Skeletal muscle cell (primary cell): ENCODE data around the gene HDAC6.
A peak's percentile ranks its signal among the peaks of the same experiment; 100 is the strongest.

Source experiments
- DNase-seq: peaks from one replicate; pipeline ENCODE4 v3.0.0-alpha.2; 2010; ENCODE audit warnings: low read depth
- H3K4me3 ChIP-seq: 2 replicates; pipeline ENCODE4 v1.5.1; 2011; ENCODE audit warnings: low read depth, mild to moderate bottlenecking, control low read depth, low read length, moderate library complexity

Gene HDAC6

GRCh38 chrX:48801280-48802088 is at the start of gene HDAC6:
Gene HDAC6 (plus strand): TSS chrX:48802067. CDS start chrX:48802693, 626 bp downstream.
- H3K4me3 ChIP-seq = peak within 1 kb of the TSS; percentile 68
- peak; percentile 97 for DNase-seq

DNA sequence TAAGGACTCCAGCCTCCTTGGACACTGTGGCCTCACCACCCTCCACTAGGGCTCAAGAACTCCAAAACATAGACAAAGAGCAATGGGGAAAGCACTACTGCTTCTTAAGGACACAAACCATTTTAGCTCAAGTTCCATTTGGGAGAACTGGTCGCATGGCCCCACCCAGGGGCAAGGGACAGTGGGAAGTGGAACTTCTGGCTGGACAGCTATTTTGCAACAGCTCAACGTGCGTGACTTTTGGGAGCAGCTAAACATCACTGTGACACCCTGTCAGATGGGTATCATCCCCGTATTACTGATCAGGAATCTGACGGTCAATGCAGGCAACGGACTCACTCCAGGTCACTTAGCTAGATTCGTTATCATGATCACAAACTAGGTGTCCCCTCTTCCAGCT is 49.4 kb upstream of the HDAC6 start:
- no peak overlapping the region for H3K4me3 ChIP-seq
- DNase-seq = no peak

DNA sequence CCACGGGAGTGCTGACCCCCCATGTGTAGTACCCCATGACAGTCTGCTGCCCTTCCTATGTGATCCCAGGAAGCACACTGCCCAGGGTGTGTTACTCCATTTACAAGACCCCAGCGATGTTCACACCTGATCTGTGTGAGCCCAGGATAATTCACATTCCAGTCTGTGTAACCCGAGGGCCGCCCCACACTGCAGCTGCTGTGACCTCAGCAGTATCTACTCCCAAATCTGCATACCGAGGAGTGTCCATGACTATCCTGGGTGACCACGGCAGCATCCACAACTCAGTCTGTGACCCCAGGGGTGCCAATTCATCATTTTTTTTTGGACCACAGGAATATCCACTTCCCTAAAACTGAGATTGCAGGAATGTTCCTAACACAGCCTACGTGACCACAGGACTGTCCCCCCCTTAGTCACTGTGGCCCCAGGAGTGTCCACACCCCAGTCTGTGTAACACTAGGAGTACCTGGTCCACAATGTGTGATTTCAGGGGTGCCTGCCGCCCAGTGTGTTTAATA is 48.1 kb upstream of the HDAC6 start:
- no peak for DNase-seq
- H3K4me3 ChIP-seq = no peak overlapping the region

GRCh38 chrX:48754238-48754637 is 47.6 kb upstream of the HDAC6 start:
- H3K4me3 ChIP-seq = no peak overlapping the region
- DNase-seq = no peak

DNA sequence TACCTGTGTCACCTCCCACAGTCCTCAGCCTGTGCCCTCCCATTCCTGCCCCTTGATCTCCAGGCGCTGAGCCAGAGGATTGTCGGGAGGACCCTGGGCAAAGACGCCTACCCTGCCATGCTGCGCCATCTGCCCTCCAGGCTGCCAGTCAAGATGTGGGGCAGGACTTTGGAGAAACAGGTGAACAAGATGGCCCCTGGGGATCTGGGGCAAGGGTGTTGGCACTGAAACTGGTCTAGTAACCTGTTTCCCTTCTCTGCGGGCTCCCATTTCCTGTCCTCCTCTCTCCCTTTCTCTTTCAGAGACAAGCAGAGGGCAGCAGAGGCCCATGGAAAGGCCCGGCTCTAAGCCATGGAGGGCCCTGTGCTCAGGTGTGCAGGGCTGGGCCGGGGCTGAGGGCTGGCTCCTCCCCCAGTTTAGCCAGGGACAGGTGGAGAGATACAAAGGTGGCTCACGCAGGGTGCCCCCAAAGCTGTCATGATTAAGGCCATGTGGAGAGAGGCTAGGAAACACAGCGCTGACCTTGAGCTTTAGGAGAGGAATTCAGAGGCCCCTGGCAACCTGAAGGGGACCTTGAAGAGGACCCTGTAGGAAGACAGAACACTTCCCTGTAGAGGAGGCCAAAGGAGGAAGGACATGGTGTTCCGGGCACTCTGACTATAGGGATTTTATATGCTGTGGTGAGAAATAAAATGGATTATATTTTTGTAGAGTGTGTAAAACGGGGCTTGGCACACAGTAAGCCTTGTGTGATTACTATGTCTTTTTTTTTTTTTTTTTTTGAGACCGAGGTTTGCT is 40.0 kb upstream of the HDAC6 start, which contains the start of gene GLOD5:
Gene GLOD5 (plus strand): TSS at position 74 of the 798 bp plus-strand sequence. CDS start 44 bp downstream, at position 118.
- no peak for DNase-seq
- no peak within 1 kb of the TSS for H3K4me3 ChIP-seq

DNA sequence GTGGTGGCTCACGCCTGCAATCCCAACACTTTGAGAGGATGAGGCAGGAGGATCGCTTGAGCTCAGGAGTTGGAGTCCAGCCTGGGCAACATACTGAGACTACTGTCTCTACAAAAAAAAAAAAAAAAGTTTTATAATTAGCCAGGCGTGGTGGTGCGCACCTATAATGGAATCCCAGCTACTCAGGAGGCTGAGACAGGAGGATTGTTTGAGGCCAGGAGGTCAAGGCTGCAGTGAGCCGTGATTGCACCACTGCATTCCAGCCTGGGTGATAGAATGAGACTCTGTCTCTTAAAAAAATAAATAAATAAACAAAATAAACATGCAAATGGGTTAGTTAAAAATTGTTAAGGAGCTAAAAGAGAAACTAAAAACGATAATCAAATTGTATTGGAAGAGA is 32.6 kb upstream of the HDAC6 start:
- no peak for DNase-seq
- H3K4me3 ChIP-seq = no peak overlapping the region

DNA sequence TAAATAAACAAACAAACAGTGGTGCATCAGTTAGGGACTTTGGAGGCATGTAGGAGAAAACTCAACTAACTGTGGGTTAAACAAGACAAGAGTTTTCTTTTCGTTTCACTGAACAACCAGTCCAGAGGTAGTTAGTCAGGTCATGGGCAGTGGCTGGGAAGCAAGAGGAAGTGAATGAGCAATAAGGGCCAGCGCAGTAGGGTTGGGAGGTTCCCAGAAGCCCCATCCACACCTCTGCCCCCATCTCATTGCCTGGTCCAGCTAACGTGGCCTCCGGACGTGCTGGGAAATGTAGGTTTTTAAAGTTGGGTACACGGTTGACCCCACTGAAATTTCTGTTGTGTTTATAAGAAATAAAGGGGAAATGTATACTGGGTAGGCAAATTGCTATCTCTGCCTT is 31.6 kb upstream of the HDAC6 start:
- no peak overlapping the region for H3K4me3 ChIP-seq
- no peak for DNase-seq

GRCh38 chrX:48772602-48773001 is 29.3 kb upstream of the HDAC6 start:
- H3K4me3 ChIP-seq = no peak overlapping the region
- DNase-seq = no peak

- DNase-seq = no peak
- H3K4me3 ChIP-seq = no peak overlapping the region
These were observed 24.9 kb upstream of the HDAC6 start for GRCh38 chrX:48776818-48777439.

- no peak overlapping the region for H3K4me3 ChIP-seq
- DNase-seq = no peak
These were observed 22.5 kb upstream of the HDAC6 start for GRCh38 chrX:48779399-48779798.

DNA sequence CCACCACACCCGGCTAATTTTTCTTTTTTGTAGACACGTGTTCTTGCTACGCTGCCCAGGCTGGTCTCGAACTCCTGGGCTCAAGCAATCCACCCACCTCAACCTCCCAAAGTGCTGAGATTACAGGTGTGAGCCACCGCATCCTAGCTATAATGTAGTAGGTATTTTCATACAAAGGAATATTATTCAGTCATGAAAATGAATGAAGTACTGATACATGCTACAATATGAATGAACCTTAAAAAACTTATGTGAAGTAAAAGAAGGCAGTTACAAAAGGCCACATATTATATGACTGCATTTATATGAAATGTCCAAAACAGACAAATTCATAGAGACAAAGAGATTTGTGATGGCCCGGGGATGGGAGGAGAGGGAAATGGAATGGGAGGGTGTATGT is 20.2 kb upstream of the HDAC6 start:
- no peak for DNase-seq

GRCh38 chrX:48782216-48782615 is 19.7 kb upstream of the HDAC6 start:
- DNase-seq = no peak
- H3K4me3 ChIP-seq = no peak overlapping the region

More for the DNA sequence above, 20.2 kb upstream of the HDAC6 start:
- no peak overlapping the region for H3K4me3 ChIP-seq

DNA sequence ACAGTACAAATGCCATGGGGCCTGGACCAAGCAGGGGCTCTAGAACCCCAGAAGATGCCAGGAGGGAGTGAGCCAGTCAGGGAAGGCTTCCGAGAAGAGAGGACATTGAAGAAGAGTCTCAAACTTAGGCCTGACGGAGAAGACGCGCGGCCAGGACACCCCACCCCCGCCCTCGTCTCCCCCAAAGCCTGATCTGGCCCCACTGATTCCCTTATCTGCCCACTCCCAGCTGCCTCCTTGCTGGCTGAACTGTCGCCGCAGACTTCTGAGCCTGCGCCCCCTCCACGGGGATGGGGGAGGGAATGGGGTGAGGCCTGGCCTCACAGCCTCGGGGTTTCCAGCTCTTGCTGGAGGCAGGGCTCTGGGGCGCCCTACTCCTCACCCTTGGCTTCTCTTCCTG is 19.1 kb upstream of the HDAC6 start:
- no peak for DNase-seq

DNA sequence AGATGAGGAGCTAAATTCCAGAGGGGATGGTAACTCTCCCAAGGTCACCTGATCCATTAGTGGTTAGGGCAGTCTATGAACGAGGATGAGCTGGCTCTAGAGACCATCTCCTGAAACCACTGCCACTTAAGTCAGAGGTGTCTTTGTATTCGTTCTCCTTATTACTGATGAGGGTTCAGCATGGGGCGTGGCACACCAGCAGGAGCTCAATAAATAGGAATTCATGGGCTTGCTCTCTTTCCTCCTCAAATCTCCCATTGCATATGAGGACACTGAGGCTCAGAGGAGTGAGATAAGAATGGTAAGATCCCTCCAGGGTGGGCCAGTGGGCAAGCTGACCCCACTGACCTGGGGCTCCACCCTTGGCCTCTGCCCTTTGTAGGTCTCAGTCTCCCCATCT is 17.1 kb upstream of the HDAC6 start:
- no peak overlapping the region for H3K4me3 ChIP-seq
- DNase-seq = no peak

More for the DNA sequence above, 19.1 kb upstream of the HDAC6 start:
- no peak overlapping the region for H3K4me3 ChIP-seq

DNA sequence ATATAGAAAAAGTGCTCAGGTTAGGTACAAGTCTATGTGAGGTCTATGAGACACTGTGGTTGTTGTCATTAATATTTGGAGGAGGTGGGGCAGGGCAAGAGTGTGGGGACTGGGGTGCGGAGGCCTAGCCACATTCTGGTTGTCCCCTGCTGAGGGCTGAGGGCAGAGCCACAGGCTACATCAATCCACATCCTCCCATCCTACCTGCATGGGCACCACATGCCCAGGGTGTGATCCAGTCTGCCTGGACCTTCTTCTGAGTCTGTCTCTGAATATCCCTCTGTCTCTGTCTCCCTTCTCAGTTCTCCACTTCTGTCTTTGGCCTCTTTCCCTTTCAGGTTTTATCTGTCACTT is 16.7 kb upstream of the HDAC6 start:
- no peak for DNase-seq
- H3K4me3 ChIP-seq = no peak overlapping the region

DNA sequence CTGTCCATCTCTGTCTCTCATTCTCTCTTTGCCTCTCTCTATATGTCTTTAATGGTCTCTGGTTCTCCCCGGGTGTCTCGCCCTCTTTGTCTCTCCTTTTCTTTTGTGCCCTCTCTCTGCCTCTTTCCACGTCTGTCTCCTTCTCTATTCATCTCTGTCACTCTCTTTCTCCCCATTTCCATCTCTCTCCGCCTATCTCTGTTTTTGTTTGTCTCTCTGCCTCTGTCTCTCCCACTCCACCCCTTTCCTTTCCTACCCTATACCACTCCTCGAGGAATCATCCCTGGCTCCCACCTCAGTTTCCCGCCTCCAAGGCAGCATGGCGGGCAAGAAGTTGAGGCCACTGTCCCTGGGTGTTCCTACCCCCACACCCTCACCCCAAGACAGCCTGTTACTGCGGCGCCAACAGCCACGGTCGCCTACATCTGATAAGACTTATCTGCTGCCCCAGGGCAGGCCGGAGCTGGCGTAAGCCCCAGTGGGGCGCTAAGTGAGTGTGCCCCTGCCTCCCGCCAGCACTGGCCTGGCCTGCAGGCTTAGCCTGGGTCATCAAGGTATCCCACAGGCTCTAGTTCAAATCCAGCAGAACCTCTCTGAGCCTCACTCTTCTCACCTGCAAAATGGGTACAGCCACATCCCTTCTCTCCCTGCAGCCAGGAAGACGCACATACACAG is 16.2 kb upstream of the HDAC6 start:
- H3K4me3 ChIP-seq = no peak overlapping the region
- DNase-seq = no peak

DNA sequence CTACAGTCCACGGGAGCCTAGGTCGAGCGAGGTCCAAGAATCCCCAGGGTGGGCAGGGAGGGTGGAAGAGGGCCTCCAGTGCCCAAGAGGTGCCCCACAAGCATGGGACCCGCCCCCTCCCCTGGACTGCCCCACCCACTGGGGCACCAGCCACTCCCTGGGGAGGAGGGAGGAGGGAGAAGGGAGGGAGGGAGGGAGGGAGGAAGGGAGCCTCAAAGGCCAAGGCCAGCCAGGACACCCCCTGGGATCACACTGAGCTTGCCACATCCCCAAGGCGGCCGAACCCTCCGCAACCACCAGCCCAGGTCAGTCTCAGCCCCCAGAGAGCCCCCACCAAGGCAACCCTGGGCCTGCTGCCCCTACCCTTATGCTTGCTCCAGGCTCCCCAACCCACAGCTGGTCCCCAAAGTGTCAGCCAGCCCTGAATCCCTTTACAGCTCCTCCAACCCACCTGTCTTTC is 15.5 kb upstream of the HDAC6 start, which contains the start of gene GATA1:
Gene GATA1 (plus strand): TSS at position 250 of the 460 bp plus-strand sequence. CDS start 4,520 bp downstream, outside the sequence.
- no peak for DNase-seq
- no peak within 1 kb of the TSS for H3K4me3 ChIP-seq

DNA sequence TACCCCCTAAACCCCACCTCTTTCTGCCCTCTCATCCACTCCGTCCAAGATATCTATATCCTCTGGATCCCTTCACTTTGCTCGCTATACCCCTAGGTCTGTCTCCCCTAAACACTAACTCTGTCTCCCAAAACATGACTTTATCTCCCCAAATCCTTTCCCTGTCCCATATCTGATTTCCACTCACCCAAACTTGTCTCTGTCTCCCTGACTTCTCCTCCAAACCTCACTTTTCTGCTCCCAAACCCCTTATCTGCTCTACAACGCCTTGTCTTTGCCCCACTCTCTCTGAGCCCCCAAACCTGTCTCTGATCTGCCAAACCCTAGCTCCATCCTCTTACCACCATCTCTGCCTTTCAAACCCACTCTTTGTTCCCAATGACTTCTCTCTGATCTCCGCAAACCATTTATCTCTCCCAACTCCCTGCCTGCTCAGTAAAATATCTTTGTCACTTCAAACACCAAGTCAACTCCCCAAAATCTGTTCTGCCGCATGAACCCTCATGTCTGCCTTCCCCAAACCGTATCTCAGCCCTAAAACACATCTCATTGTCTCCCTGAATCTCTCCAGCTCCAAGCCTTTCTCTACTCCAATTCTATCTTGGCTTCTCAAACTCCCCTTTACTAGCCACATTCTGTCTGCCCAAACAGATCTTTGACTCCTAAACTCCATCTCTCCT is 14.9 kb upstream of the HDAC6 start:
- no peak for DNase-seq
- H3K4me3 ChIP-seq = no peak overlapping the region
